Measurements from ENCODE around the gene TCF25. TPM values are rescaled to one million over a fixed set of nuclear protein-coding genes. Genes with fewer than 3 reads are reported as not detected.

Gene TCF25
- total RNA-seq, 4 donors from 2014 or later: 68.9 to 110 (median 85.7) TPM

DNA sequence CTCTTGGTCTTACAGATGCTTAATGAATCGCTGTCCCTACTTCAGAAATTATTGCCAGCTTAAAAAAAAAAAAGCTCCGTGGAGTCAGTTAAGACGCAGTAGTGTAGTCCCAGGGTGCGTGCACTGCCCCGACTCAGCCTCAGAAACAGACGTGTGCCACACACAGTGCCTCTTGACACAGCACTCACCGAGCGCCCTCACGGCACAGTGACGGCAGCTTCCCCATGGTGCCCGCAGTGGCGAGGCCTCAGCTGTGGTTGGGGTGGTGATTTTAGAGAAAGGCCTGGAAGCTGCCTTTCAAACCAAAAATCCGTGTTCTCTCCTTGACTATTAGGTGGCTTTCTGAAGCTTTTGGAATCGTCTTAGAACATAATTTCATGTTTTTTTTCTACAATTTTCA lies 13.9 kb downstream of the TCF25 start:
- TF ChIP-seq POLR2A (IDR thresholded peaks at IDR 0.05): no peak
- TF ChIP-seq, protein P1, sequence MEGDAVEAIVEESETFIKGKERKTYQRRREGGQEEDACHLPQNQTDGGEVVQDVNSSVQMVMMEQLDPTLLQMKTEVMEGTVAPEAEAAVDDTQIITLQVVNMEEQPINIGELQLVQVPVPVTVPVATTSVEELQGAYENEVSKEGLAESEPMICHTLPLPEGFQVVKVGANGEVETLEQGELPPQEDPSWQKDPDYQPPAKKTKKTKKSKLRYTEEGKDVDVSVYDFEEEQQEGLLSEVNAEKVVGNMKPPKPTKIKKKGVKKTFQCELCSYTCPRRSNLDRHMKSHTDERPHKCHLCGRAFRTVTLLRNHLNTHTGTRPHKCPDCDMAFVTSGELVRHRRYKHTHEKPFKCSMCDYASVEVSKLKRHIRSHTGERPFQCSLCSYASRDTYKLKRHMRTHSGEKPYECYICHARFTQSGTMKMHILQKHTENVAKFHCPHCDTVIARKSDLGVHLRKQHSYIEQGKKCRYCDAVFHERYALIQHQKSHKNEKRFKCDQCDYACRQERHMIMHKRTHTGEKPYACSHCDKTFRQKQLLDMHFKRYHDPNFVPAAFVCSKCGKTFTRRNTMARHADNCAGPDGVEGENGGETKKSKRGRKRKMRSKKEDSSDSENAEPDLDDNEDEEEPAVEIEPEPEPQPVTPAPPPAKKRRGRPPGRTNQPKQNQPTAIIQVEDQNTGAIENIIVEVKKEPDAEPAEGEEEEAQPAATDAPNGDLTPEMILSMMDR (IDR thresholded peaks at IDR 0.05 in 4 of 5, conservative IDR thresholded peaks at IDR 0.05 in 1 of 5): no peak
- ATAC-seq (no peak), DNase-seq (no peak)
- Histone ChIP-seq H3K27me3 (no peaks in the 10 kb centered on the region), H3K9me3 (no peaks in the 10 kb centered on the region), H3K4me3 (no peak overlapping the region), H3K36me3 (peaks cover 0 to 95% of the 10 kb centered on the region in 2 donors), H3K4me1 (no peaks in the 10 kb centered on the region), H3K27ac (no peak overlapping the region)
- intact Hi-C loops (cut with DNase I; ENCODE audit: low total_unique reads) (no loop called here), in situ Hi-C loops (cut with MboI; ENCODE audit: low sequenced_read_pairs in 4 of 4) (no loop called here)

DNA sequence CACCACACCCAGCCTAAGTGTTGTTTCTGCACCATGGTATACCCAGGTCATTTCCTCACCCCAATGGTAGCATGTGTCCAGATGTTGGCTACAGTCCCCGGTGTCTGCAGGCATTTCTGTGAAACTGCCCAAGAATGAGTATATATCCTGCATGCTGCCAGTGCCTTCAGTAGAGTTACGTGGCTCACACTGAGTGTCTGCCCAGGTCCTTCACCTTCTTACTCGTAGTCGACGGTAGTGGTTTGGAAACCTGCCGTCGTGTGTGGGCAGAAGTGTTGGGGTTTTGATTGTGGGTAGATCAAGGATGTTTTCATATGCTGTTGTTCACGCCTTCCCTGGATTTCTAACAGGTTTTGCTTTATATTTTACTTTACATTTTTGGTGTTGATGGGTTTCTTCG lies 16.8 kb downstream of the TCF25 start:
- intact Hi-C loops (cut with DNase I; ENCODE audit: low total_unique reads): no loop called here
- H3K9me3 ChIP-seq: no peaks in the 10 kb centered on the region
- H3K27ac ChIP-seq: no peak overlapping the region
- in situ Hi-C loops (cut with MboI; ENCODE audit: low sequenced_read_pairs in 4 of 4): no loop called here
- DNase-seq: no peak
- no peaks in the 10 kb centered on the region for H3K4me1 ChIP-seq
- H3K4me3 ChIP-seq: no peak overlapping the region
- no peaks in the 10 kb centered on the region for H3K27me3 ChIP-seq
- ATAC-seq: no peak
- TF ChIP-seq, protein P1 (IDR thresholded peaks at IDR 0.05 in 4 of 5, conservative IDR thresholded peaks at IDR 0.05 in 1 of 5): no peak
- no peak for TF ChIP-seq POLR2A (IDR thresholded peaks at IDR 0.05)
- peaks cover 0 to 90% of the 10 kb centered on the region in 2 donors for H3K36me3 ChIP-seq

DNA sequence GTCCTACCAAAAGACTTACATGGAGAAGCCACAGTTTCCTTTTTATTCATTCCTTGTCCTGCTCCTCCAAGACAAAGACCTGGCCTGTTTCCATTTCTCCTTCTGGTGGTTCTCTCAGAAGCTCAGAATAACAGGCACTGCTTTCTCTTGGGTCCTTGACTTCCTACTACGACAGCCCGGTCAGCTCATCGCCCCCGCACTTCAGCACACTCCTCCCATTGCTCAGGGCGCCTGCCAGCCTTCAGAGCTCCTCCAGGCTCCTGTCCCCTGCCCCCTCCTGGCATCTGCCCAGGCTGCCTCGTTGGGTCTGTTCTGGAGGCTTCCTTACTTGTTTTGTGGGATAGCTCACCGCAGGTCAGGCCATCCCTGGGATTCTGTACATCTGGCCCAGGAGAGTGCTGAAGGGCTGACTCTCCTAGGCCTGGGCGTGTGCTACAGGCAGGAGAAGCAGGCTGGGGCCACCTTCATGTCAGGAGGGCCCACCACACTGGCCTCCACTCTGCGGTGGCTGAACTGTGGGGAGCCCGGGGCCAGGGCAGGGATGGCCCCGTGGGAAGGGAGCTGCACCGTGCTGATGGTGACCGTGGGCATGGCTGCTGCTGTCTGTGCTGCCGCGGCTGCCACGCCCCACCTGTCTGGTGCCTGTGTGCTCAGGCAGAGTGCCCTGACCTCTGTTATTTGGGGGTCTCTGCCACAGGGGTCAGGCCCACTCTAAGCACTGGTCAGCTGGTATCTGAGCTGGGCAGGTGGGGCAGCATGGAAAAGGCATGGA lies 17.7 kb downstream of the TCF25 start:
- H3K27me3 ChIP-seq: no peaks in the 10 kb centered on the region
- no peaks in the 10 kb centered on the region for H3K4me1 ChIP-seq
- no peaks in the 10 kb centered on the region for H3K9me3 ChIP-seq
- DNase-seq (no peak), ATAC-seq (no peak)
- in situ Hi-C loops (cut with MboI; ENCODE audit: low sequenced_read_pairs in 4 of 4): no loop called here
- H3K4me3 ChIP-seq: no peak overlapping the region
- H3K36me3 ChIP-seq: peaks cover 0 to 89% of the 10 kb centered on the region in 2 donors
- TF ChIP-seq POLR2A (IDR thresholded peaks at IDR 0.05): no peak
- intact Hi-C loops (cut with DNase I; ENCODE audit: low total_unique reads): no loop called here
- H3K27ac ChIP-seq: no peak overlapping the region

DNA sequence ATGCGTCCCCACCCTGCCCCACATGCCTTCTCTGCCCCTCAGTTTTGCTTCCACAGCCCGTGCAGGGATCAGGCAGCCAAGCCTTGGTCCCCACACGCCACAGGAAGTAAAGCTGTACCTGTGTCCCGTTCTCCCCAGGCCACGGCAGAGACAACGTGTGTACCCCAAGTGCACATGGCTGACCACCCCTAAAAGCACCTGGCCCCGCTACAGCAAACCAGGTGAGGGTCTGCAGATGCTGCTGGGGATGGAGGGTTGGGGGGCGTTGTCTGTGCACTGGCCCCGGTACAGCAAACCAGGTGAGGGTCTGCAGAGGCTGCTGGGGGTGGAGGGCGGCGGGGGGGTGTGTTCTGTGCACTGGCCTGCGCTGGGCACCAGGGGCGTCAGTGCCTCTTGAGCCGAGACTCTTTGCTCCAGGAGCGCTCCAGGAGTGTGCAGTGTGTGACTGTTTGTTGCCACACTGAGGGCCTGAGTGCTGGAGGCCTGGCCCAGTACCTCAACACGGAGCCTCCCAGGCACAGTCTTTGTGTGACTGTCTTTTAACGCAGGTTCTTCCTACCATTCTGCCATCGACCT lies 18.8 kb downstream of the TCF25 start:
- in situ Hi-C loops (cut with MboI; ENCODE audit: low sequenced_read_pairs in 4 of 4) (no loop called here), intact Hi-C loops (cut with DNase I; ENCODE audit: low total_unique reads) (no loop called here)
- H3K9me3 ChIP-seq: no peaks in the 10 kb centered on the region
- no peak overlapping the region for H3K27ac ChIP-seq
- TF ChIP-seq, protein P1 (IDR thresholded peaks at IDR 0.05 in 4 of 5, conservative IDR thresholded peaks at IDR 0.05 in 1 of 5): no peak
- TF ChIP-seq POLR2A (IDR thresholded peaks at IDR 0.05): no peak
- no peaks in the 10 kb centered on the region for H3K27me3 ChIP-seq
- no peaks in the 10 kb centered on the region for H3K4me1 ChIP-seq
- no peak overlapping the region for H3K4me3 ChIP-seq
- DNase-seq (no peak), ATAC-seq (no peak)
- peaks cover 0 to 89% of the 10 kb centered on the region in 2 donors for H3K36me3 ChIP-seq

DNA sequence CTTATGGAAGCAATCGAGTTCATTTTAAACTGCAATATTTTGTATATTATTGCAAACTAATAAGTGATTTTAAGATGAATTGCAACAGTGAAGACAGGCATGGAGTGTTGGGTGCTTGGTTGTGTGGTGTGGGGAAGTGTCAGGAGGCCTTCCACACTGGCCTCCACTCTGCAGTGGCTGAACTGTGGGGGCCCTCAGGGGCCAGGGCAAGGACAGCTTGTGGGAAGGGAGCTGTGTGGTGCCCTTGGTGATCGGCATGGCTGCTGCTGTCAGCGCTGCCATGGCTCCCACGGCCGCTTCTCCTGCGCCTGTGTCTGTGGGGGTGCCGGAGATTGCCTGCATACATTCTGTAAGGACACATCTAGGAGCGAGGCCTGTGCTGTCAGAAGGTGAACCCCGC lies 19.2 kb downstream of the TCF25 start:
- in situ Hi-C loops (cut with MboI; ENCODE audit: low sequenced_read_pairs in 4 of 4): no loop called here
- Histone ChIP-seq H3K36me3 (peaks cover 0 to 89% of the 10 kb centered on the region in 2 donors), H3K4me1 (no peaks in the 10 kb centered on the region), H3K4me3 (no peak overlapping the region), H3K9me3 (no peaks in the 10 kb centered on the region), H3K27ac (no peak overlapping the region), H3K27me3 (no peaks in the 10 kb centered on the region)
- no peak for ATAC-seq
- no peak for DNase-seq
- intact Hi-C loops (cut with DNase I; ENCODE audit: low total_unique reads): no loop called here
- TF ChIP-seq POLR2A (IDR thresholded peaks at IDR 0.05): no peak
- TF ChIP-seq, protein P1 (IDR thresholded peaks at IDR 0.05 in 4 of 5, conservative IDR thresholded peaks at IDR 0.05 in 1 of 5): no peak

Data from gastrocnemius medialis (tissue), 4 donors.